Neuron (in vitro differentiated cells): ENCODE data around the gene BCAP31.
"Not testable (repeated sequence)": the region's sequence is repeated elsewhere in the genome, so short reads cannot be mapped to it uniquely, and the experiment has no call there.

Experiments
- H2AFZ ChIP-seq: one replicate; pipeline ENCODE4 v1.6.1; 2013; ENCODE audit warnings: low read depth, mild to moderate bottlenecking, inconsistent platforms, low read length, moderate library complexity
- H3K27me3 ChIP-seq: one replicate; pipeline ENCODE4 v1.6.1; 2013; ENCODE audit warnings: low read length; ENCODE audit not compliant: insufficient read depth
- H3K36me3 ChIP-seq: one replicate; pipeline ENCODE4 v1.6.1; 2013; ENCODE audit warnings: low read length; ENCODE audit not compliant: insufficient read depth
- H3K4me1 ChIP-seq: one replicate; pipeline ENCODE4 v1.6.1; 2013; ENCODE audit warnings: low read length; ENCODE audit not compliant: insufficient read depth
- H3K4me3 ChIP-seq: 2 replicates; pipeline ENCODE4 v1.5.1; 2013; ENCODE audit warnings: mild to moderate bottlenecking, low read length, moderate library complexity
- H3K9me3 ChIP-seq: one replicate; pipeline ENCODE4 v1.6.1; 2013; ENCODE audit warnings: low read length

The BCAP31 gene

DNA sequence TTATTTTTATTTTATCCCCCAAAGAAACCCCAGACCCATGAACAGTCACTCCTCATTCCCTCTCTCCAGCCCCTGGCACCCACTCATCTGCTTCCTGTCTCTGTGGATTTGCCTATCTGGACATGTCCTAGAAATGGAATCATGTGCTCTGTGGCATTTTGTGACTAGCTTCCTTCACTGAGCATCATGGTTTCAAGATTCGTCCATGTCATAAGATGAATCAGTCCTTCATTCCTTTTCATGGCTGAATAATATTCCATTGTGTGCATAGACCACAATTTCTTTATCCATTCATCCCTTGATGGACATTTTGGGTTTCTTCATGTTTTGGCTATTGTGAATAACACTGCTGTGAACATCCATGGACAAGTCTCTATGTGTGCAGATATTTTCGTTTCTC lies 10.7 kb upstream of the BCAP31 start:
- no peaks in the 10 kb centered on the region for H3K4me1 ChIP-seq
- H3K36me3 ChIP-seq: no peaks in the 10 kb centered on the region
- H2AFZ ChIP-seq: no peak overlapping the region
- H3K9me3 ChIP-seq: peaks cover 6% of the 10 kb centered on the region
- no peak overlapping the region for H3K4me3 ChIP-seq
- no peaks in the 10 kb centered on the region for H3K27me3 ChIP-seq

DNA sequence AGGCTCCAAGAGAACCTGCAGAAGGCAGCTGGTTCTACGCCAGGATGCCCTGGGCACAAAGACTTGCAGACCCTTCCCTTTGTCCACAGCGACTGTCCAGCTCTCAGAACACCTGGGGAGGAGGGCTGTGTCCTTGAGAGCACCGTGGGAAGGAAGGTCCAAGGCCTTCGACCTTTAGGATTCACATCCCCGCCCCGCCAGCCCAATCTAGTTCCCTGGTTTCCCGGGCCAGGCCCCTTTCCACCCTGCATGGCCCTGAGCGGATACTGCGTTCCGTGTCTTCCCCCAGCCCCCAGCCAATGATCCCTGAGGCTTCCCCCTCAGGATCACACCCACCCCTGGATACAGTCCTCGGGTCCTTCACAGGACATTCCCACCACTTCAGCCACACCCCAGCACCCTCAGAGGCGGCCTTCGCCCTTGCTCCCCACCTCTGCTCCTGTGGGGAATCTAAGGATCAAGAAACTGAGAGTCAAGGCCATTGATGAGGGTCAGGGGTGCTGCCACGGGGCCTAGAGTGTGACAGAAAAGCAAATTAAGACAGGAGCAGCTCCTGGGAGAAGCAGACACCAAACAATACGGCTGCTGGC lies 9.6 kb upstream of the BCAP31 start:
- H3K9me3 ChIP-seq: peaks cover 6% of the 10 kb centered on the region
- no peaks in the 10 kb centered on the region for H3K36me3 ChIP-seq
- H2AFZ ChIP-seq: no peak overlapping the region
- no peak overlapping the region for H3K4me3 ChIP-seq
- no peaks in the 10 kb centered on the region for H3K27me3 ChIP-seq
- H3K4me1 ChIP-seq: no peaks in the 10 kb centered on the region

DNA sequence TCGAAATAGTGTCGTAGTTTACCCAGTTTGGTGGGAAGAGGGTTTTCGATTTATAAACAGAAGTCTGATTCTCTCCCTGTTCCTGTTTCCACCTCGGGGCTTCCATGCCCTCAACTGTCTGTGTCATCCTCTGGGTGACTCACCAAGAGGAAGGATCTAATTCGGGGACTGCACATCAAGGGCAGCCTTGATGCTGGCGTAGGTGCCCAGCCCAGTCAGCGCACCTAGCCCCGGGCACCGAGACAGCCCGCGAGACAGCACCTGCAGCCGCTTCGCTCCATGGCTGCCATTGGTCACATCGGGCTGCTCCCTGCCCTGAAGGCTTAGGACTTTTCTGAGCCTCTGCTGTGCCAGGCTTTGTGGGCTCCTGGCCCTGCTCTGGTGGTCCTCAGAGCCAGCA lies 8.2 kb upstream of the BCAP31 start:
- Histone ChIP-seq H3K4me3 (no peak overlapping the region), H3K36me3 (no peaks in the 10 kb centered on the region), H3K9me3 (peaks cover 6% of the 10 kb centered on the region), H3K4me1 (peaks cover 6% of the 10 kb centered on the region), H2AFZ (no peak overlapping the region), H3K27me3 (no peaks in the 10 kb centered on the region)

DNA sequence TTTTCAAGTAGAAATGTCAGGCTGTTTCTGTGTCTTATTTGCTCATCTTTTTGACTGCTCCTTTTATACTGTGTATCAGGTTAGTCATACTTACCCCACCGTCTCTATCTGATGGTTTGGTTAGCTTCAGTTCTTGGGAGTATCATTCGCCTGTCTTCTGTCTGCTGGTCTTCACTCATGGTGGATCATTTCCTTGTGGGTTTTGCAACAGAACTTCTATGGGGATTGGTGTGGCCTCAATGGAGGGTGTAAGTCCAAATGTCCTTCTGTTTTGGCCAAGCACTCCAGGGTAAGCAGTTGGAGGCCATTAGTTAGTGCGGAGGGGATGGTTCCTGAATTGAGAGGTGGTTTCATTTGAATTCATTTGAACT lies 7.6 kb upstream of the BCAP31 start:
- Histone ChIP-seq H3K36me3 (no peaks in the 10 kb centered on the region), H2AFZ (no peak overlapping the region), H3K27me3 (no peaks in the 10 kb centered on the region), H3K9me3 (peaks cover 6% of the 10 kb centered on the region), H3K4me3 (no peak overlapping the region), H3K4me1 (peaks cover 12% of the 10 kb centered on the region)

DNA sequence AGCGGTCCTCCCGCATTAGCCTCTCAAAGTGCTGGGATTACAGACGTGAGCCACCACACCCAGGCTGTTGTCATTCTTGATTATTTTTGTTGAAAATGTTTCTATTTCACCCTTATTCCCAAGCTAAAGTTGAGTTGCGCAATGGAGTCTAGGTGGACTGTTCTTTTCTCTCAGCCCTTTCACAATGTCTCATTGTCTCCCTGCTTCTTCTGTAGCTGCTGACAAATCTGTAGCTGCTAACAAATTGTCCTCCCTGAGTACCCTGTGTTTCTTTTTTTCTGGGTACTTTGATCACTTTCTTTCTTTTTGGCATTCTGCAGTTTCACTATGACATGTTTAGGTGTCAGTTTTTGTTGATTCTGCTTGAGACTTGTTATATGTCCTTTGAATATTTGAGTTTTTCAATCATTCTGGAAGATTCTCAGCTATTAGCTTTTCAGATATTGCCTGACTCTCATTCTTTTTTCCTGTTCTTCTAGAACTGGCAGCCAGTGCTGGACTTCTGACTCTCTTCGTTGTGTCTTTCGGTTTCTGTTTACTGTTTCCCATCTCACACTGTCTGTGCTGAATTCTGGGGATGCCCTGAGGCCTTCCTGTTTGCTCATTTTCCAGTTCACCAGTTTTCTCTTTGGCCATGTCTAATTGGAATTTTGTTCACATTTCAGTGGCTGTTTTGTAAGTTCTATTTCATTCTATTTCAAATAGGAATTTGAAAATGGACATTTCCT lies 7.1 kb upstream of the BCAP31 start:
- H3K36me3 ChIP-seq: no peaks in the 10 kb centered on the region
- H3K4me1 ChIP-seq: peaks cover 17% of the 10 kb centered on the region
- H3K27me3 ChIP-seq: no peaks in the 10 kb centered on the region
- no peak overlapping the region for H3K4me3 ChIP-seq
- peaks cover 6% of the 10 kb centered on the region for H3K9me3 ChIP-seq
- H2AFZ ChIP-seq: no peak overlapping the region

DNA sequence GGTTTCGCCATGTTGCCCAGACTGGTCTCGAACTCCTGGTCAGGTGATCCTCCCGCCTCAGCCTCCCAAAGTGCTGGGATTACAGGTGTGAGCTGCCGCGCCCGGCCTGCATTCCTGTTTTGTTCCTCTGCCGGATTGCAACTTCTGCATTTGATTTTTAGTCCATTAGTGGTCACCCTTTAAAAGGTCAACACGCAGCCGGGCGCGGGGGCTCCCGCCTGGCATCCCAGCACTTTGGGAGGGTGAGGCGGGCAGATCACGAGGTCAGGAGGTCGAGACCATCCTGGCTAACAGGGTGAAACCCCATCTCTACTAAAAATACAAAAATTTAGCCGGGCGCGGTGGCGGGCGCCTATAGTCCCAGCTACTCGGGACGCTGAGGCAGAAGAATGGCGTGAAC lies 5.9 kb upstream of the BCAP31 start:
- H3K4me1 ChIP-seq: peaks cover 25% of the 10 kb centered on the region
- not testable (repeated sequence) for H2AFZ ChIP-seq, H3K36me3 ChIP-seq, H3K4me3 ChIP-seq, H3K9me3 ChIP-seq, H3K27me3 ChIP-seq

DNA sequence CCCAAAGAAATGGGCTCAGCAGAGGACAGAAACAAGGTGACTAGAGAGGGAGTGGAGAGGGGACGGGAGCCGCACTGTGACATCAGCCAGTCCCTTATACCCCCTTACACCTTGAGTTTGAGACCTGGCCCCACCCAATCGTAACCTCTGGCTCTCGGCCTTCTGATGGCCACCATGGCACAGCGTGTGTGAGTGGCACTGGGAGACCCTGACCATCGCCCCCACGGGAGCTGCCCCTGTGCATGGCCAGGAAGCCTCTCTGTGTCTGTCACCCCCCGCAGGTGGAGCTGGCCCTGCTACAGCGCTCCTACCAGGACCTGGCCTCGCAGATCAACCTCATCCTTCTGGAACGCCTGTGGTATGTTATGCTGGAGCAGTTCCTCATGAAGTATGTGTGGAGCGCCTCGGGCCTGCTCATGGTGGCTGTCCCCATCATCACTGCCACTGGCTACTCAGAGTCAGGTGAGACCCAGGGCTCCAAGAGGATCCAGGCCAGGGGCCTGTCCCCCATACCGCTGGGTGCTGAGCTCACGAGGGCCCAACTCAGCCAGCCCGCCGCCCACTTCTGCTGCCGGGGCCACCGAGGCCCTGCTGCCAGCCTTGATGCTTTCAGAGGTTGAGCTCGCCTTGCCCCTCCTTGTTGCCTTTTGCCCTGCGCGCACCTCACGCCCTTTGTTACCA lies 4.9 kb upstream of the BCAP31 start:
- peaks cover 30% of the 10 kb centered on the region for H3K4me1 ChIP-seq
- H3K36me3 ChIP-seq: no peaks in the 10 kb centered on the region
- H3K4me3 ChIP-seq: no peak overlapping the region
- H2AFZ ChIP-seq: no peak overlapping the region
- no peaks in the 10 kb centered on the region for H3K27me3 ChIP-seq
- H3K9me3 ChIP-seq: peaks cover 6% of the 10 kb centered on the region

DNA sequence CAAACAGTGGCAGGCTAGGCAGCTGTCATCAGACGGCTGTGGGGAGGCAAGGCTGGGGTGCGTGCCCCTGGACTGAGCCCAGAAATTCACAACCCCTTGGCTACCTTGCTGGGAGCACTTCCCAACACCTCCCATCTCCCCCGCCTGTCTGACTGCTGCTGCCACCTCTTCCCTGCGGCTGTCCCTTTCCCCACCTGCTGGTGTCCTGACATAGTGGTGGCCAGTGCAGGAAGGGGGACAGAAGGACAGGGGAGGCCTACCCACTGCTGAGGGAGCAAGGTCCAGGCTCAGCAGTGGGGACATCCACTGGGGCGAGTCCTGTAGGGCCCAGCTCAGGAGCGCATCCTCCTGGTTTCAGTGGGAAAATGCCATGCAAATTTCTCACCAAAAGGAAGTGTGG lies 3.9 kb upstream of the BCAP31 start:
- no peak overlapping the region for H3K4me3 ChIP-seq
- H3K27me3 ChIP-seq: no peaks in the 10 kb centered on the region
- no peaks in the 10 kb centered on the region for H3K36me3 ChIP-seq
- no peak overlapping the region for H2AFZ ChIP-seq
- peaks cover 30% of the 10 kb centered on the region for H3K4me1 ChIP-seq
- H3K9me3 ChIP-seq: peaks cover 6% of the 10 kb centered on the region

DNA sequence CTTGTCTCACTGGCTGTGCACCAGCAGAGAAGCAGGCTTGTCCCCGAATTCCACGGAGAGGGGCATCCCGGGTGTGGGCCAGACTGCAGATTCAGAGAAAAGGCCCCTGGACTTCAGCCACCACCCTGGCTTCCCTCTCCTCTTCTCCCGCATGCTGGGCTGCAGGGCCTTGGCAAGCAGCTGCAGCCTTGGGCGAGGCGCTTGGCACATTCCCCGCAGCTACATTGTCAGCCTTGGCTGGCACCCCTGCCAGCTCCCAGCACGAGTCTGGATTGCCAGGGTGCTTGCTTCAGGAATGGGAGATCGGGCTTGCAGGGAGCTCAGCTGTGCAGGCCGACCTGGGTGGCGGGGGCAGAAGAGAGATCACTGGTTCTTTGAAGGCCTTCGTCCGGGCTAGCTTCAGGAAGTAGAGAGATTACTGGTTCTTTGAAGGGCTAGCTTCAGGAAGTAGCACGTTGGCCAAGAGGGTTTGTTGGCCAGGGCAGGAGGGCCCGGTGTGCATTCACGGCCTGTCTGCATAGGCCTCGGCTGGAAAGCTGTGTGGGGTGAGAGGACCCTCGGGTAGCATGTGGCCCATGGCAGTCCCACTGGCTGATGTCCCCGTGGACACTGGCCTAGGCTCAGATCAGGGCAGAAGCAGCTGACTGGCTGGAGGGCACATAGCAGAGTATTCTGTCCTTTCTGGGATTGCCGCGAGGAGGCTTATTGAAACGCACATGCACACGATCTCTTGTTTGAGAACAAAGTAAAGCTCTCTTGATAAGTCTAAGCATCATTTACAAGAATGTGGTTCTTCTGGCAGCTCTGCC lies 3.1 kb upstream of the BCAP31 start:
- H2AFZ ChIP-seq: no peak overlapping the region
- no peaks in the 10 kb centered on the region for H3K36me3 ChIP-seq
- H3K4me3 ChIP-seq: peak overlapping the region; percentile 17
- no peaks in the 10 kb centered on the region for H3K27me3 ChIP-seq
- peaks cover 35% of the 10 kb centered on the region for H3K4me1 ChIP-seq
- H3K9me3 ChIP-seq: peaks cover 3% of the 10 kb centered on the region

DNA sequence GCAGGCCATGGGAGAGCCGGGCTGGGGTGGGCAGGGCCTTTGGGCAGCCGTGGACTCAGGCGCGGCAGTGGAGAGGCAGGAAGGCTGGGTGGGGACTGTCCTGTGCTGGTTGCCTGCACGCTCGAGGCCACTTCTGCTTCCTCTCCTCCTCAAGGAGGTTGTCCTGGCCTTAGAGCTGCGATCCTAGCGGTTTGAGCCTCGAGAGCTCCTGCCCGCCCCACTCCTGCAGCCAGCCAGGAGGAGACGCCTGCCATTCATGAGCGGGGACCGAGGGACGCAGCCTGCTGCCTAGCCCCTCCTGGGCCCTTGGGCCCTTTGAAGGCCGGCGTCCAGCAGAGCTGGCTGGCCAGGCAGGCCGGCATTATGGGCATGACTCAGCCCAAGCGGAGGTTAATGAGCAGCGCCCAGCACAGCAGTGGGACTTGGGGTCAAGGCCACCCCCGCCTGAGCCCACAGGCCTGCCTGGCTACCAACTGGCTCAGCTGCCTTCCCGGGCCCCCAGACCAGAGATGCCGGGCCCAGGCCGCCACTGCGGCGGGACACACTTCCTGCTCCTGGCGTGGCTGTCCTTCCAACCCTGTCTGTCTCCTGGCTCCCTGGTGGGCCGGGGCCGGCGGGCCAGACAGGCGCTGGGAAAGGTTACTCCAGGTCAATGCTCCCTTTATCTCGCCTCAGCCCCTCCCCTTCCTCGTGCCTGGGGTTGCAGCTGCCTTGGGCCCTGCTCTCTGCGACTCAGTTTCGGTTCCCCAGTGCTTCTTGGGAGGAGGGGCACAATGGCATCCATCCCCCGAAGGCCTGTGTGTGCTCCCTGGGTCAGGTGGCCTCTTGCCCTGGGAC lies 2.3 kb upstream of the BCAP31 start:
- H3K9me3 ChIP-seq: peaks cover 2% of the 10 kb centered on the region
- no peak overlapping the region for H2AFZ ChIP-seq
- H3K36me3 ChIP-seq: no peaks in the 10 kb centered on the region
- peaks cover 35% of the 10 kb centered on the region for H3K4me1 ChIP-seq
- H3K4me3 ChIP-seq: peak overlapping the region; percentile 17
- H3K27me3 ChIP-seq: no peaks in the 10 kb centered on the region

DNA sequence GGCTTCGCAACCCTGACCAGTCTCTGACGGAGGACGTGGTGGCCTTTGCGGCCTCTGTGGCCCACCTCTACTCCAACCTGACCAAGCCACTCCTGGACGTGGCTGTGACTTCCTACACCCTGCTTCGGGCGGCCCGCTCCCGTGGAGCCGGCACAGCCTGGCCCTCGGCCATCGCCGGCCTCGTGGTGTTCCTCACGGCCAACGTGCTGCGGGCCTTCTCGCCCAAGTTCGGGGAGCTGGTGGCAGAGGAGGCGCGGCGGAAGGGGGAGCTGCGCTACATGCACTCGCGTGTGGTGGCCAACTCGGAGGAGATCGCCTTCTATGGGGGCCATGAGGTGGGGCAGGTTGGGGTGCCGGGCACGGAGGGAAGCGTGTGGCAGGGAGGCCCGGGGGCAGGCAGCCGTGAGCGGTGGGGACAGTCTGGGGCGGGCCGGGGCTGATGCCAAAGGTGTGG lies 1.7 kb upstream of the BCAP31 start:
- no peaks in the 10 kb centered on the region for H3K36me3 ChIP-seq
- no peaks in the 10 kb centered on the region for H3K27me3 ChIP-seq
- no peak overlapping the region for H2AFZ ChIP-seq
- H3K4me1 ChIP-seq: peaks cover 35% of the 10 kb centered on the region
- peaks cover 2% of the 10 kb centered on the region for H3K9me3 ChIP-seq
- no peak overlapping the region for H3K4me3 ChIP-seq

DNA sequence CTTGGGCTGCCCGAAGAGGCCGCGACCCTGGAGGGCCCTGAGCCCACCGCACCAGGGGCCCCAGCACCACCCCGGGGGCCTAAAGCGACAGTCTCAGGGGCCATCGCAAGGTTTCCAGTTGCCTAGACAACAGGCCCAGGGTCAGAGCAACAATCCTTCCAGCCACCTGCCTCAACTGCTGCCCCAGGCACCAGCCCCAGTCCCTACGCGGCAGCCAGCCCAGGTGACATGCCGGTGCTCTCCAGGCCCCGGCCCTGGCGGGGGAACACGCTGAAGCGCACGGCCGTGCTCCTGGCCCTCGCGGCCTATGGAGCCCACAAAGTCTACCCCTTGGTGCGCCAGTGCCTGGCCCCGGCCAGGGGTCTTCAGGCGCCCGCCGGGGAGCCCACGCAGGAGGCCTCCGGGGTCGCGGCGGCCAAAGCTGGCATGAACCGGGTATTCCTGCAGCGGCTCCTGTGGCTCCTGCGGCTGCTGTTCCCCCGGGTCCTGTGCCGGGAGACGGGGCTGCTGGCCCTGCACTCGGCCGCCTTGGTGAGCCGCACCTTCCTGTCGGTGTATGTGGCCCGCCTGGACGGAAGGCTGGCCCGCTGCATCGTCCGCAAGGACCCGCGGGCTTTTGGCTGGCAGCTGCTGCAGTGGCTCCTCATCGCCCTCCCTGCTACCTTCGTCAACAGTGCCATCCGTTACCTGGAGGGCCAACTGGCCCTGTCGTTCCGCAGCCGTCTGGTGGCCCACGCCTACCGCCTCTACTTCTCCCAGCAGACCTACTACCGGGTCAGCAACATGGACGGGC lies 1.0 kb upstream of the BCAP31 start:
- peaks cover 4% of the 10 kb centered on the region for H3K36me3 ChIP-seq
- H3K4me1 ChIP-seq: peaks cover 35% of the 10 kb centered on the region
- H3K27me3 ChIP-seq: no peaks in the 10 kb centered on the region
- H3K9me3 ChIP-seq: no peaks in the 10 kb centered on the region
- peak overlapping the region; percentile 41 for H3K4me3 ChIP-seq
- no peak overlapping the region for H2AFZ ChIP-seq
